SU-DHL-6 (cell line): ENCODE data around the gene KLHL29.

Source experiments
- H2AFZ ChIP-seq: fragments of 200-600 bp; sonication (generic); 2 replicates; pipeline ENCODE4 v1.6.1; 2014; ENCODE audit warnings: low read depth, mild to moderate bottlenecking, moderate library complexity, mixed read lengths, antibody characterized with exemption, low read length; ENCODE audit not compliant: severe bottlenecking
- H3F3A ChIP-seq: fragments of 200-600 bp; shearing (Covaris generic); 2 replicates; pipeline ENCODE4 v1.6.0; 2016; ENCODE audit warnings: antibody characterized with exemption, mild to moderate bottlenecking; ENCODE audit not compliant: insufficient read depth
- H3K27ac ChIP-seq: fragments of 200-600 bp; sonication (generic); 2 replicates; pipeline ENCODE4 v1.5.1; 2016; ENCODE audit warnings: low read depth, mild to moderate bottlenecking, low read length, moderate library complexity, mixed read lengths
- H3K27me3 ChIP-seq: fragments of 200-600 bp; sonication (generic), shearing (Covaris generic); 2 replicates; pipeline ENCODE4 v1.6.0; 2014; ENCODE audit warnings: mild to moderate bottlenecking, low read length
- H3K36me3 ChIP-seq: fragments of 200-600 bp; sonication (generic); 2 replicates; pipeline ENCODE4 v1.6.1; 2014; ENCODE audit warnings: mild to moderate bottlenecking, low read length, mixed read lengths
- H3K4me2 ChIP-seq: fragments of 300-600, 200-600 bp; shearing (Covaris generic), sonication (generic); 2 replicates; pipeline ENCODE4 v1.6.0; 2014; ENCODE audit warnings: low read length, low read depth, mild to moderate bottlenecking; ENCODE audit not compliant: poor library complexity, severe bottlenecking
- H3K4me3 ChIP-seq: fragments of 200-600 bp; sonication (generic); 2 replicates; pipeline ENCODE4 v1.5.1; 2014; ENCODE audit warnings: antibody characterized with exemption, low read length, mild to moderate bottlenecking, mixed read lengths; ENCODE audit not compliant: insufficient read depth, poor library complexity, severe bottlenecking
- H3K79me2 ChIP-seq: fragments of 200-600 bp; sonication (generic); 2 replicates; pipeline ENCODE4 v1.6.1; 2014; ENCODE audit warnings: mild to moderate bottlenecking, low read length, moderate library complexity; ENCODE audit not compliant: insufficient read depth
- H3K9ac ChIP-seq: fragments of 200-600 bp; sonication (generic); 2 replicates; pipeline ENCODE4 v1.7.0; 2014; ENCODE audit warnings: mild to moderate bottlenecking, low read length
- H3K9me2 ChIP-seq: fragments of 200-600 bp; sonication (generic); replicated peaks from 2 replicates; pipeline ENCODE4 v1.6.1; 2014; ENCODE audit warnings: low read length; ENCODE audit not compliant: insufficient read depth
- H3K9me3 ChIP-seq: fragments of 200-600 bp; sonication (generic); 2 replicates; pipeline ENCODE4 v1.6.1; 2014; ENCODE audit warnings: low read length, mixed read lengths; ENCODE audit not compliant: insufficient read depth
- H4K20me1 ChIP-seq: fragments of 200-600 bp; sonication (generic); 2 replicates; pipeline ENCODE4 v1.6.1; 2014; ENCODE audit warnings: low read depth, mild to moderate bottlenecking, antibody characterized with exemption, low read length, moderate library complexity, mixed read lengths
- CTCF ChIP-seq: fragments of 200-600 bp; sonication (generic); IDR thresholded peaks from one replicate; pipeline ENCODE4 v1.5.1; 2017; ENCODE audit warnings: antibody characterized with exemption, mild to moderate bottlenecking, low read length, moderate library complexity; ENCODE audit not compliant: insufficient read depth, poor library complexity, severe bottlenecking
- EZH2phosphoT487 ChIP-seq: fragments of 200-600 bp; sonication (generic), shearing (Covaris generic); conservative IDR thresholded peaks from 2 replicates; pipeline ENCODE4 v1.6.1; 2018; ENCODE audit warnings: mild to moderate bottlenecking, antibody characterized with exemption, low read length, moderate library complexity, mixed read lengths

Gene KLHL29

GRCh38 chr2:23553561-23553960 is 168.6 kb downstream of the KLHL29 start:
- Histone ChIP-seq H4K20me1 (no peaks in the 10 kb centered on the region), H3K9me2 (no peaks in the 10 kb centered on the region), H3K27me3 (no peaks in the 10 kb centered on the region), H3K27ac (no peak overlapping the region), H3K9ac (no peak overlapping the region), H3K4me2 (no peak overlapping the region), H3K79me2 (no peaks in the 10 kb centered on the region), H3F3A (no peaks in the 10 kb centered on the region), H2AFZ (no peak overlapping the region), H3K4me3 (no peak overlapping the region), H3K9me3 (no peaks in the 10 kb centered on the region), H3K36me3 (no peaks in the 10 kb centered on the region)
- TF ChIP-seq CTCF (no peak), EZH2phosphoT487 (no peak)

GRCh38 chr2:23554054-23554697 is 169.2 kb downstream of the KLHL29 start:
- no peaks in the 10 kb centered on the region for H3F3A ChIP-seq
- H3K36me3 ChIP-seq, result no peaks in the 10 kb centered on the region
- no peaks in the 10 kb centered on the region for H3K79me2 ChIP-seq
- no peak overlapping the region for H3K4me2 ChIP-seq
- H3K9ac ChIP-seq, result no peak overlapping the region
- H3K27me3 ChIP-seq, result no peaks in the 10 kb centered on the region
- TF ChIP-seq CTCF (no peak), EZH2phosphoT487 (no peak)
- no peak overlapping the region for H3K27ac ChIP-seq
- no peaks in the 10 kb centered on the region for H4K20me1 ChIP-seq
- no peak overlapping the region for H2AFZ ChIP-seq
- H3K4me3 ChIP-seq, result no peak overlapping the region
- H3K9me2 ChIP-seq, result no peaks in the 10 kb centered on the region
- H3K9me3 ChIP-seq, result no peaks in the 10 kb centered on the region

GRCh38 chr2:23555944-23556343 is 171.0 kb downstream of the KLHL29 start:
- H3K79me2 ChIP-seq, result no peaks in the 10 kb centered on the region
- H2AFZ ChIP-seq, result no peak overlapping the region
- no peak overlapping the region for H3K27ac ChIP-seq
- H3F3A ChIP-seq, result no peaks in the 10 kb centered on the region
- no peaks in the 10 kb centered on the region for H3K9me2 ChIP-seq
- no peaks in the 10 kb centered on the region for H3K36me3 ChIP-seq
- TF ChIP-seq CTCF (no peak), EZH2phosphoT487 (no peak)
- no peak overlapping the region for H3K4me3 ChIP-seq
- no peak overlapping the region for H3K4me2 ChIP-seq
- H3K27me3 ChIP-seq, result no peaks in the 10 kb centered on the region
- no peak overlapping the region for H3K9ac ChIP-seq
- H4K20me1 ChIP-seq, result no peaks in the 10 kb centered on the region
- H3K9me3 ChIP-seq, result no peaks in the 10 kb centered on the region
